Measurements from ENCODE around the gene TGOLN2.

The TGOLN2 gene

DNA sequence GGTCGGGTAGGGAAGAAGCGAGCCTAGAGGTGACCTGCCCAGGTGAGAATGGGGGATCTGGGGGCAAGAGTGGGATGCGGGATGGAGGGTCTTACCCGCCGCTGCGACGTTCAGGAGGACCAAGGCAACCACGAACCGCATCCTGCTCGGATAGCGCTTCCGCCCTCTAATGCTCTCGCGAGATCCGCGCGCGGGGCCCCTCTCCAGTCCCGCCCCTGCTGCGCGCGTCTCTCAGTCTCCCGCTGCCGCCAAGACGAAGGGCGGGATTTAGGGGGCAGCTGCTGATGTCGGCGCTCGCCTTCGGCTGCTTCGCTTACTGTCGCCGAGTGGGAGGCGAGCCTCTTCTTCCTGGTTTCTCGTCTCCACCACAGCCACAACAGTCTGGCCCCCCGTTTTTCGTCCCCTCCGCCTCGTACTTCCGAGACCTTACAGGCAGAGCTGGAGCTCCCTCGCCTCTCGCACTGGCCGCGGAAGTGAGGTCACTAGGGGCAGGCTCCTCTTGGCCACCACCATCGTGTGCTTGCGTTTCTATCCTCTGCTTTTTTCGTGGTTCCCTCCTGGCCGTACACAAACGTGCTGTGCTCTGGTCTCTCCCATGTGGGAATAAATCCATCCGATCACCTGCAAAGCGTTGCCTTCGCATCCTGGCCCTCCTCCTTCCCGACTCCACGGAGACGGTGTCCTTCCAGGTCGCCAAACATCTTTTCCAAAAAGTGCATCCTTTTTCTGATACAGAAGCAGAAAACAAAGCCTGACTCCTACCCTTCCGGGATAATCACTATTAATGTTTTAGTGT lies at the start of gene TGOLN2:
Gene TGOLN2, minus strand, starts transcription at position 168 of the 796 bp plus-strand sequence. Its CDS starts 27 bp downstream, at position 141.
- TF ChIP-seq MYC (IDR thresholded peaks at IDR 0.05; ENCODE audit: low read depth, low read length): peak; percentile 53
- TF ChIP-seq, protein P1, sequence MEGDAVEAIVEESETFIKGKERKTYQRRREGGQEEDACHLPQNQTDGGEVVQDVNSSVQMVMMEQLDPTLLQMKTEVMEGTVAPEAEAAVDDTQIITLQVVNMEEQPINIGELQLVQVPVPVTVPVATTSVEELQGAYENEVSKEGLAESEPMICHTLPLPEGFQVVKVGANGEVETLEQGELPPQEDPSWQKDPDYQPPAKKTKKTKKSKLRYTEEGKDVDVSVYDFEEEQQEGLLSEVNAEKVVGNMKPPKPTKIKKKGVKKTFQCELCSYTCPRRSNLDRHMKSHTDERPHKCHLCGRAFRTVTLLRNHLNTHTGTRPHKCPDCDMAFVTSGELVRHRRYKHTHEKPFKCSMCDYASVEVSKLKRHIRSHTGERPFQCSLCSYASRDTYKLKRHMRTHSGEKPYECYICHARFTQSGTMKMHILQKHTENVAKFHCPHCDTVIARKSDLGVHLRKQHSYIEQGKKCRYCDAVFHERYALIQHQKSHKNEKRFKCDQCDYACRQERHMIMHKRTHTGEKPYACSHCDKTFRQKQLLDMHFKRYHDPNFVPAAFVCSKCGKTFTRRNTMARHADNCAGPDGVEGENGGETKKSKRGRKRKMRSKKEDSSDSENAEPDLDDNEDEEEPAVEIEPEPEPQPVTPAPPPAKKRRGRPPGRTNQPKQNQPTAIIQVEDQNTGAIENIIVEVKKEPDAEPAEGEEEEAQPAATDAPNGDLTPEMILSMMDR (IDR thresholded peaks at IDR 0.05; ENCODE audit: low read depth, low read length): no peak
- TF ChIP-seq, protein P2, sequence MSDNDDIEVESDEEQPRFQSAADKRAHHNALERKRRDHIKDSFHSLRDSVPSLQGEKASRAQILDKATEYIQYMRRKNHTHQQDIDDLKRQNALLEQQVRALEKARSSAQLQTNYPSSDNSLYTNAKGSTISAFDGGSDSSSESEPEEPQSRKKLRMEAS (IDR thresholded peaks at IDR 0.05; ENCODE audit: low read depth, low read length): 0 out of 2 replicates have a peak, but pooled peaks have one; percentile 50
- TF ChIP-seq POLR2A (IDR thresholded peaks at IDR 0.05; ENCODE audit: extremely low read depth, insufficient read length): peak; percentile 97
- H3K4me3 ChIP-seq (ENCODE audit: low read depth, low read length): peak within 1 kb of the TSS; percentile 98
- DNase-seq (ENCODE audit: low read depth): peak; percentile 97

DNA sequence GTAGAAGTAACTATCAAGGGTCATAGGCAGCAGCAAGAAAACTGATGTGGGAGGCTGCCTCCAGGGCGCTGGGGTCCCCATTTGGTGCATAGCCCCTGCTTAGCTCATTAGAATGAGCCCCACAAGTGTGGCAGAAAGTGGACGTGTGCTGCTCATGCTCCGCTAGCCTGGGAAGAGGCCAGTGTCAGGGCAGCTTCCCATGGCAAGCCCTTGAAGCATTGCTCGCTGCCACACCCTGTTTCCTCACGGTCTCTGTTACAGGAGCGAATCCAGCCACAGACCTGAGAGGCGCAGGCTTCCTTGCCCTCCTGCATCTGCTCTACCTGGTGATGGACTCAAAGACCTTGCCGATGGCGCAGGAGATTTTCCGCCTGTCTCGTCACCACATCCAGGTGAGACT lies 49.3 kb upstream of the TGOLN2 start:
- DNase-seq (ENCODE audit: low read depth): no peak
- TF ChIP-seq POLR2A (IDR thresholded peaks at IDR 0.05; ENCODE audit: extremely low read depth, insufficient read length) (no peak), MYC (IDR thresholded peaks at IDR 0.05; ENCODE audit: low read depth, low read length) (no peak)
- TF ChIP-seq, protein P2 (IDR thresholded peaks at IDR 0.05; ENCODE audit: low read depth, low read length): no peak
- TF ChIP-seq, protein P1 (IDR thresholded peaks at IDR 0.05; ENCODE audit: low read depth, low read length): no peak
- H3K4me3 ChIP-seq (ENCODE audit: low read depth, low read length): no peak overlapping the region

DNA sequence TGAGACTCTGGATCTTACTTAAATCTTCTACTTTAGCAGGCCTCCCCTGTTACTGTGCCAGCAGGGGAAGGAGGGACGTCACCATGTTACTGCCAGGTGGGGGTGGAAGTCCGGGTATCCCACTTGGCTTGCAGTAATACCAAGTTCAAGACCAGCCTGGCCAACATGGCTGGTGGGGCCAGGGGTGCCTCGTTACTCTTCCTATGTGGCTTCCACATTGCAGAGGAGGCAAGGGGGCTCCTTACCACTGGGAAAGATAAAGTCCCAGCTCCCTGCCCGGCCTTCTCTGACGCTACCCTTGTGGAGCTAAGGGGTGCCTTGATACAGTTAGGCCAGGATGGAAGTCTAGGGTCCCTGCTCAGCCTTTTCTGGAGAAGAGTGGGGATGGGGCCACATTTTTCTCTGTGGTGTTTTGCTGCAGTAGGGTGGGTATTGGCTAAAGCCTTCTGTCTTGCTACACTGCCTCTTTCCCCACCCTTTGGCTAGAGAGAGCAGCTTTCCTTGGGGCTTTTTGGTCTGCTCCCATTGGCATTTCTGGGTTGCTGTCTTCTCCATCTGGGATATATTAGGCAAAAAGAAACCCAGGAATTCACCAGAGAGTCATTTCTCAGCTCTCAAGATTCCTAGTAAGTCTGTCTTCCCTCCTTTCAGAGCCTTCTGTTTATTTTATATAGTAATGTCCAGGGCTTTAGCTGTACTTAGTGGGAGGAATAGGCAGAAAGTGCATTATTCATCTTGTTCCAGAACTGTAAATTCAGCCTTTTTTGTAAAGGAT lies 48.7 kb upstream of the TGOLN2 start:
- DNase-seq (ENCODE audit: low read depth): no peak
- TF ChIP-seq MYC (IDR thresholded peaks at IDR 0.05; ENCODE audit: low read depth, low read length): no peak
- TF ChIP-seq, protein P1 (IDR thresholded peaks at IDR 0.05; ENCODE audit: low read depth, low read length): no peak
- TF ChIP-seq POLR2A (IDR thresholded peaks at IDR 0.05; ENCODE audit: extremely low read depth, insufficient read length): no peak
- H3K4me3 ChIP-seq (ENCODE audit: low read depth, low read length): no peak overlapping the region

DNA sequence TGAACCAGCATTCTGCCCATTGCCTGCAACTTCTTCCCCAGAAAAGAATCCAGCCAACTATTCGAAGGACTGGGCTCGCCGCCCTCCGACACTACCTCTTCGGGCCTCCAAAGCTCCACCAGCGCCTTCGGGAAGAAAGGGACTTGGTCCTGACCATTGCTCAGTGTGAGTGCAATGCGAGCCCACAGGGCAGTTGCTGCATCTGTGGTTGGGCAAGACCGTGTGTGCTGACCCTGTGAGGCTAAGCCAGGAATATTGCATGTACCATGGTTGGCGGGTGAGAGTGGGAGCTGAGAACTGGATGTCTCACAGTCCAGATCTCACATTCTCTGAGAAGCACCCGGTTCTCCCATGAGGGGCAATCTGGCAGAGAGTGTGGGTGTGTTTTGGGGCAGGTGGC lies 43.3 kb upstream of the TGOLN2 start:
- no peak for DNase-seq (ENCODE audit: low read depth)
- no peak overlapping the region for H3K4me3 ChIP-seq (ENCODE audit: low read depth, low read length)
- TF ChIP-seq POLR2A (IDR thresholded peaks at IDR 0.05; ENCODE audit: extremely low read depth, insufficient read length): no peak
- no peak for TF ChIP-seq MYC (IDR thresholded peaks at IDR 0.05; ENCODE audit: low read depth, low read length)
- TF ChIP-seq, protein P2 (IDR thresholded peaks at IDR 0.05; ENCODE audit: low read depth, low read length): no peak
- TF ChIP-seq, protein P1 (IDR thresholded peaks at IDR 0.05; ENCODE audit: low read depth, low read length): no peak

DNA sequence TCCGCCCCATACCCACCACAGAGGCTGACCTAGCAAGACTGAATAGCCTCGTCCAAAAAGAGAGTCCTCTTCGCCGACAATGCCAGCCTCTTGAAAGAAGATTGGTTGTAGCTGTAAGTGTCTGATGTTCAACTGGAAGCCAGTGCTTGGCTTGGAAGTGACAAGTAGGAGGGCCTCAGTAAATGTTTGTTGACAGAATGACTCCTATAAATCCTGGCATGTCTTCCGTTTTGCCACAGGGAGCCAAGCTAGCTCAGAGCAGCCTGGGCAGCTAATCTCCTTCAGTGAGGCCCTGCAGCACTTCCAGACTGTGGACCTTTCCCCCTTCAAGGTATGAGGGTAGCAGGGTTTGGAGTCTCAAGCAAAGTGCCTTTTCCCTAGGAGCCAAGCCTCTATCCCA lies 41.7 kb upstream of the TGOLN2 start:
- DNase-seq (ENCODE audit: low read depth): no peak
- no peak overlapping the region for H3K4me3 ChIP-seq (ENCODE audit: low read depth, low read length)
- TF ChIP-seq, protein P1 (IDR thresholded peaks at IDR 0.05; ENCODE audit: low read depth, low read length): no peak
